ENCODE results near the gene FBXL4.

FBXL4 gene

DNA sequence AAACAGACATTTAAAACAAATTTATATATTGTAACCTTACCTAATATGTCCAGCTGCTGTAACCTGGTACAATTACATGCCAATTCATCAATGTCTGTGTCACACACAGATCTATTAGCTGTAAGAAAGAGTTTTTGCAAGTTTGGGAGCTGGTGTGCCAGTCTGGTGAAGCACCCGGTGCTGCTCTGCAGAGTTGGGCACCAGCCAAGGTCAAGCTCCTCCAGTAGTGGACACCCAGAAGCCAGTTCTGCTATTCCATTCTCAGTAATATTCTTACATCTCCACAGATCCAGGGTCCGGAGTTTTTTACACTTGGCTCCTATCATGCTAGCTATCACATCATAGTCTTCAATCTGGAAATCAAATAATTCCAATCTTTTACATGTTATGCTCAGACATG is 72.4 kb downstream of the FBXL4 start:
- no peak for TF ChIP-seq SPI1 (IDR thresholded peaks at IDR 0.05; ENCODE audit: borderline replicate concordance, low read depth)
- no peak overlapping the region for H3K27ac ChIP-seq (replicated peaks)
- no peak for DNase-seq (ENCODE audit: low read depth in 1 of 2, low spot score in 1 of 2)
- no peak overlapping the region for H3K4me3 ChIP-seq (replicated peaks; ENCODE audit: insufficient read depth, low read length)
- no peaks in the 10 kb centered on the region for H3K27me3 ChIP-seq (ENCODE audit: insufficient read depth, poor library complexity, severe bottlenecking)

DNA sequence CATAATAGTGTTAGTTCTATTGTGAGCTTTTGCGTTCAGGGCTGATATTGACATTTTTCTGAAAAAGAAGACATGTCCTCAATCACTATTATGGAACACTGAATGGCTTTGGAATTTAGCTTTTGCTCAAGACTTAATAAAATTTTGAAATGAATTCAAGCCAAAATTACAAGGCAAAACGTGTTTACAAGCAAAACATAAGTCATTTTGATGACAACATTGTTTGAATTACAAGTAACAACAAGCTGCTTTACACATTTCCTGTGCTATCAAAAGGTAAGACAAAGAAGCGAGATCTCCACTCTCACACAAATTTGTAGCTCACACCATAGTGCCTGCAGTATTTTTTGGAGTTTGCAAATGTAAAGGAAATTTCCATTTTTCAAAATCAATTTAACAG is 75.9 kb downstream of the FBXL4 start:
- TF ChIP-seq CTCF (IDR thresholded peaks at IDR 0.05; ENCODE audit: insufficient read depth, low read length) = no peak
- TF ChIP-seq SPI1 (IDR thresholded peaks at IDR 0.05; ENCODE audit: borderline replicate concordance, low read depth) = no peak
- no peak for TF ChIP-seq POLR2AphosphoS5 (IDR thresholded peaks at IDR 0.05; ENCODE audit: low read depth)
- Histone ChIP-seq H3K27ac (replicated peaks) (no peak overlapping the region), H3K4me3 (replicated peaks; ENCODE audit: insufficient read depth, low read length) (no peak overlapping the region), H3K27me3 (ENCODE audit: insufficient read depth, poor library complexity, severe bottlenecking) (no peaks in the 10 kb centered on the region)
- no peak for DNase-seq (ENCODE audit: low read depth in 1 of 2, low spot score in 1 of 2)

DNA sequence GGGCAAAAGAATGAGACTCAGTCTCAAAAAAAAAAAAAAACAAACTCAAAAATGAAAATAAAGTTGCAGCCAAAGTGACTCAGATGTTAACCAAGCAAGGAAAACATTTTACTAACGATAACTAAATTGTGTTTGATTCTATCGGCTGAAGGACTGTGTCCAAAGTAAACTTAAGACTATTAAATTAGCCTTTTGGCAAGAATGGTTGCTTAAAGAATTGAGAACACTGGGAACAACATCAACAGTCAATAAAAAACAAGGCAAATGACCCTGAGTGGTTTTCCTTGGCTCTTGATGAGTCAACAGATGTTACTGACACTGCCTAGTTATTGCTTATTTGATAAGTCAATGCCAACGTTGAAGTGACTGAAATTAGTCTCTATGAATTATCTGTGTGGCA is 76.7 kb downstream of the FBXL4 start:
- H3K27me3 ChIP-seq (ENCODE audit: insufficient read depth, poor library complexity, severe bottlenecking) = no peaks in the 10 kb centered on the region
- no peak overlapping the region for H3K27ac ChIP-seq (replicated peaks)
- no peak for TF ChIP-seq POLR2AphosphoS5 (IDR thresholded peaks at IDR 0.05; ENCODE audit: low read depth)
- no peak for TF ChIP-seq CTCF (IDR thresholded peaks at IDR 0.05; ENCODE audit: insufficient read depth, low read length)
- no peak for TF ChIP-seq GABPA (IDR thresholded peaks at IDR 0.05; ENCODE audit: low read depth)
- TF ChIP-seq, protein P1, sequence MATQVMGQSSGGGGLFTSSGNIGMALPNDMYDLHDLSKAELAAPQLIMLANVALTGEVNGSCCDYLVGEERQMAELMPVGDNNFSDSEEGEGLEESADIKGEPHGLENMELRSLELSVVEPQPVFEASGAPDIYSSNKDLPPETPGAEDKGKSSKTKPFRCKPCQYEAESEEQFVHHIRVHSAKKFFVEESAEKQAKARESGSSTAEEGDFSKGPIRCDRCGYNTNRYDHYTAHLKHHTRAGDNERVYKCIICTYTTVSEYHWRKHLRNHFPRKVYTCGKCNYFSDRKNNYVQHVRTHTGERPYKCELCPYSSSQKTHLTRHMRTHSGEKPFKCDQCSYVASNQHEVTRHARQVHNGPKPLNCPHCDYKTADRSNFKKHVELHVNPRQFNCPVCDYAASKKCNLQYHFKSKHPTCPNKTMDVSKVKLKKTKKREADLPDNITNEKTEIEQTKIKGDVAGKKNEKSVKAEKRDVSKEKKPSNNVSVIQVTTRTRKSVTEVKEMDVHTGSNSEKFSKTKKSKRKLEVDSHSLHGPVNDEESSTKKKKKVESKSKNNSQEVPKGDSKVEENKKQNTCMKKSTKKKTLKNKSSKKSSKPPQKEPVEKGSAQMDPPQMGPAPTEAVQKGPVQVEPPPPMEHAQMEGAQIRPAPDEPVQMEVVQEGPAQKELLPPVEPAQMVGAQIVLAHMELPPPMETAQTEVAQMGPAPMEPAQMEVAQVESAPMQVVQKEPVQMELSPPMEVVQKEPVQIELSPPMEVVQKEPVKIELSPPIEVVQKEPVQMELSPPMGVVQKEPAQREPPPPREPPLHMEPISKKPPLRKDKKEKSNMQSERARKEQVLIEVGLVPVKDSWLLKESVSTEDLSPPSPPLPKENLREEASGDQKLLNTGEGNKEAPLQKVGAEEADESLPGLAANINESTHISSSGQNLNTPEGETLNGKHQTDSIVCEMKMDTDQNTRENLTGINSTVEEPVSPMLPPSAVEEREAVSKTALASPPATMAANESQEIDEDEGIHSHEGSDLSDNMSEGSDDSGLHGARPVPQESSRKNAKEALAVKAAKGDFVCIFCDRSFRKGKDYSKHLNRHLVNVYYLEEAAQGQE (IDR thresholded peaks at IDR 0.05; ENCODE audit: insufficient replicate concordance, low read depth) = no peak
- TF ChIP-seq SPI1 (IDR thresholded peaks at IDR 0.05; ENCODE audit: borderline replicate concordance, low read depth) = no peak
- DNase-seq (ENCODE audit: low read depth in 1 of 2, low spot score in 1 of 2) = no peak
- no peak overlapping the region for H3K4me3 ChIP-seq (replicated peaks; ENCODE audit: insufficient read depth, low read length)

GRCh38 chr6:98864497-98864896 is 83.2 kb downstream of the FBXL4 start:
- DNase-seq (ENCODE audit: low read depth in 1 of 2, low spot score in 1 of 2) = no peak
- Histone ChIP-seq H3K27ac (replicated peaks) (no peak overlapping the region), H3K27me3 (ENCODE audit: insufficient read depth, poor library complexity, severe bottlenecking) (no peaks in the 10 kb centered on the region), H3K4me3 (replicated peaks; ENCODE audit: insufficient read depth, low read length) (no peak overlapping the region)
- TF ChIP-seq, protein P1 (IDR thresholded peaks at IDR 0.05; ENCODE audit: insufficient replicate concordance, low read depth) = no peak
- TF ChIP-seq CTCF (IDR thresholded peaks at IDR 0.05; ENCODE audit: insufficient read depth, low read length) (no peak), GABPA (IDR thresholded peaks at IDR 0.05; ENCODE audit: low read depth) (no peak), SPI1 (IDR thresholded peaks at IDR 0.05; ENCODE audit: borderline replicate concordance, low read depth) (no peak), POLR2AphosphoS5 (IDR thresholded peaks at IDR 0.05; ENCODE audit: low read depth) (no peak)

Data from HL-60 (cell line).